HG03565 (cell line): ENCODE measurements around the gene BANF1.
A peak's percentile ranks its signal among the peaks of the same experiment; 100 is the strongest.

Source experiments
- ATAC-seq: cut with Tn5 transposase; IDR thresholded peaks from one replicate; pipeline ENCODE4 v1.9.1; 2021; ENCODE audit warnings: mild to moderate bottlenecking, moderate library complexity; ENCODE audit not compliant: unreplicated experiment

Gene BANF1

DNA sequence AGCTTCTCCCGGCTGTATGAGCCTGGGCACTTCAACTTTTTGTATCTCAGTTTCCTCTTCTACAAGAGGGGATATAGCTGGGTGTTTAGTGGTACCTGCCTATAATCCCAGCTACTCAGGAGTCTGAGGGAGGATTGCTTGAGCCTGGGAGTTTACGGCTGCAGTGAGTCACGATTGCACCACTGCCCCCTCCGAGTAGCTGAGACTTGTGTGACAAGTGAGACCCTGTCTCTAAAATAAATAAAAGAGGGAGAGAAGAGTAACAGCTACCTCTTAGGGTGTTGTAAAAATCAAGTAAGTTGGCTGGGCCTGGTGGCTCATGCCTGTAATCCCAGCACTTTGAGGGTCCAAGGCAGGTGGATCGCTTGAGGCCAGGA is 34.0 kb downstream of the BANF1 start:
- ATAC-seq = no peak

DNA sequence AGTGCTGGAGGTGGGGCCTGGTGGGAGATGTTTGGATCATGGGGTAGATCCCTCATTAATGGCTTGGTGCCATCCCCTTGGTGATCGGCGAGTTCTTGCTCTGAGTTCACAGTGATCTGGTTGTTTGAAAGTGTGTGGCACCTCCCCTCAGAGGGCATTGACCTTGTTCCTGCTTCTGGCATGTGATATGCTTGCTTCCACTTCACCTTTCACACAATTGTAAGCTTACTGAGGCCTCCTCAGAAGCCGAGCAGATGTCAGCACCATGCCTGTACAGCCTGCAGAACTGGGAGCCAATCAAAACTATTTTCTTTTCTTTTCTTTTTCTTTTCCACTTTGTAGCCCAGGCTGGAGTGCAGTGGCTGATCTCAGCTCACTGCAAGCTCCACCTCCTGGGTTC is 35.0 kb downstream of the BANF1 start:
- ATAC-seq = no peak

DNA sequence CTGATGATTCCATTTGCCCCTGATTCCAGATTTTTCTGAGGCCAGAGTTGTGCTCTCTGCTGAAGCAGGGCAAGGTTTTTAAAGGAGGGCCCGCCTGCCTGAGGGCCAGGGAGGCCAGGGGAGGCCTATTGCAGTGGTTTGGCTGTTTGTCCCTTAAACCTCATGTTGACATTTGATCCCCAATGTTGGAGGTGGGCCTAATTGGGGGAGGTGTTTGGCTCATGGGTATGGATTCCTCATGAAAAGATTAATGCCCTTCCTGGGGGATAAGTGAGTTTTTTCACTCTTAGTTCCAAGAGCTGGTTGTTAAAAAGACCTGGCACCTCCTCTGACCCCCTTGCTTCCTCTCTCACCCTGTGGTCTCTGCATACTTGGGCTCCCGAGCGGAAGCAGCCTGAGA is 37.5 kb downstream of the BANF1 start:
- no peak for ATAC-seq

DNA sequence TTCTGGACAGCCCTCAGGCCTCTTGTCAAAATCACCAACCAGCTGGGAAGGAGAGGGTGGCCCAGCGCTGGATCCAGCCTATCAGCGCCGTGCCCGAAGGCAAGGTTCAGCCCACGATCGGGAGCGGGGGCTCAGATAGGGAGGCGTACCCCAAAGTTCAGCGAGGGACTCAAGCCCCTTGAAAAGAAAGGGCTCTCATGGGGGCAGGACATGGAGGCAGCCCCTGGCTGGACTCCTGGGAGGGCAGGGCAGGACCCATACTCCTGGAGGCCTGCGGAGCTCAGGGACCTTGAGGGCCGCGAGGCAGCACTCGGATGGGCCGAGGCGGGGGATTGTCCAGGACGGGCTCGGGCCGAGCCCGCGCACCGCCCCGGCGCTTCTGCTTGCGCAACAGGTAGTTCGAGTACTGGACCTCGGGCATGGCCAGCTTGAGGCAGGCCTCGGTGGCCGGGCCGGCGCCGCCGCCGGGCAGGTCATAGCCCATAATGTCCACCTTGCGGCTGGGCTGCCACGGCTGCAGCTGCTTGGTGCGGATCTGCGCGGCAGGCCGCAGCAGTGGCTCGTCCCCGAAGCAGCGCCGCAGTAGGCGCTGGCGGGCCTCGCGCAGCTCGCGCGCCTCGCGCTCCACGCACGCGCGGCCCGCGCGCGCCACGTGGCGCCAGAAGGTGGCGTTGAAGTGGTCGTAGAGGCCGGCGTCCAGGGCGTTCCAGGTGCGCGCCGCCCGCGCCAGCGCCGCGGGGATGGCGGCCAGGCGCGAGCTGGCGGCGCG is 40.1 kb downstream of the BANF1 start:
- no peak for ATAC-seq

DNA sequence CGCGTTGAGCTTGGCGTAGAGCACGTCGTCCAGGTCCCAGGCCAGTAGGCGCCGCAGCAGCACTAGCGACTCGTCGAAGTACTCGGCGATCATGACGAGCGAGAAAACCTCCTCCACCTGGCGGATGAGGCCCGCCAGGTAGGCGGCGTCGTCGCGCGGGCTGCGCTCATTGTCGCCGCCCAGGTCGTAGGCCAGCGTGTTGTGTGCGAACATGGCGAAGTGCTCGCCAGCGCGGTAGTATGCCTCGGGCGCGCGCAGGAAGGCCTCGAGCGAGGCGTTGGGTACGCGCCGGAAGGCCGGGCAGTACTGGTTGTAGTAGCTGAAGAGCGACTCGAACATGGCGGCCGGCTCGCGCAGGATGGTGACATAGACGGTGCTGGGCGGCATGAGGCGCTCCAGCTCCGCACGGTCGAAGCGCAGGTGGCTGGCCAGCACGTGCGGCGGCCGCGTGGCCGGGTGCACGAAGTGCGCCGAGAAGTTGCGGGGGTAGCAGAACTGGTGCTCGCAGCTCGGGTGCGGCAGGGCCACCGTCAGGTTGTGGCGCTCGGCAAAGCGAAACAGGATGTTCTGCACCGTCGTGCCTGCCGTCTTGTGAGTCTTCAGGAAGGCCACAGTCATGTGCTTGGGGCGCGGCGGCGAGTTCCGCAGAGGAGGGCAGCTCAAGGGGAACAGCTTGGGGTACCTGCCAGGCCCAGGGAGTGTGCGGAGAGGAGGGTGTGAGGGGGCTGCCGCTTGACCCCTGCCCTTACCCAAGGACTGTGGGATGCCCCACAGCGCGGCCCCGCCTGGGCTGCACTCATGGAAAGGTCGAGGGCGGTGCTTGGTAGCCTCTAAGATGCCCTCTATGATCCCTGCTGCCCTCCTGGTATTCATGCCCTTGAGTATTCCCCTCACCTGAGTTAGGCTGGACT is 40.9 kb downstream of the BANF1 start:
- no peak for ATAC-seq

DNA sequence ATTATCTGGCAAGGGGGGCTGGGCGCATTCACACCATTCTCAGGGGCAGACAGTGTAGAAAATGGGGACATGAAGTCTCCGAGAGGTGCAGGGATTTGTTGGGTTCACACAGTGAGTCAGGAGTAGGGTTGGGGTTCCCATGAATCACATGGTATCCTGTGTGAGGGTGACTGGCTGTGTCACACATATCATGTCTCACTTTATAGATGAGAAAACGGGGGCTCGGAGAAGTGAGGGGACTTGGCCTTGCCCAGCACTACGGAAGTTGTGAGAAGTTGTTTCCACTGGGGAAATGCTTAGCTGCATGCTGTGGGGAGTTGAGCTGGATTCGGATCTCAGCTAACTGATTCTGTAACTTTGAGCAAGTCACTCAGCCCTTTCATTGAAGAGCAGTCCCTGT is 42.5 kb downstream of the BANF1 start:
- ATAC-seq = no peak

DNA sequence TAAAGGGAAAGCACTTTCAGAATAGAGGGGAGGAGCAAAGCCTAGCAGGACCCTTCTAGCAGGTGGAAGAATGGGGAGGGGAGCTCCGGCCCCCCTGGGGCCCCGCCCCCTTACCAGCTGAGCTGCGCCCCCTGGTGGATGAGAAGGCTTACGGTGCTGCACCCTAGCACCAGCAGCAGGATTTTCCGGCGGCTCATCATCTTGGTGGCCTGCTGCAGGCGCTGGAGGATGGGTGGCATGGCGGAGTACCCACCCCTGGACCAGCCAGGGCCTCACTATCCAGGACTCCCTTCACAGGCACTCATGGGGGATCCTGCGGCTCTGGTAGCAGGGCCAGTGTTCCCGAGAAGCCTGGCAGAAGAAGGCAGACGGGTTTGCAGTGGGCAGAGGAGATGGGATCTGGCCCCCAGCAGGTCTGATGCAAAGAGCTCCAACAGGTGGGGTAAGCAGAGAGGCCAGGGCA is 42.9 kb downstream of the BANF1 start:
- no peak for ATAC-seq

DNA sequence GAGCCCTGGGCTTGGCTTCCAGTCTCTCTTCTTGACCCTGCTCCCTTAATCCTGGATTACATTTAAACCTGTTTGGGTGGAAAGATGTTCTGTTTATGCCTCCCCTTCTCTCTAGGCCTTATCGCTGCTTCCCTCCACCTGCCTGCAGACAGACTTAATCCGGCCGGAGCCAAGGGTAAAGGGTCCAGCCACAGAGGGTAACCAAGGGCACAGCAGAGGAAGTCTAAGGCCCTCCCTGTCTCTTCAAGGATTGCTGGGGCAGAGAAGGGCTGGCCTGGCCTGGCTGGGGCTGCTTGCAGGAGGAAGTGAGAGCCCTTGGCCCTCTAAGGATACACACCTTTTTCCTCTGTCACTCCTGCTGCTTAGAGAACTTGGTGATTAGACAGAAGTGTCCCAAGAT is 44.6 kb downstream of the BANF1 start:
- ATAC-seq = no peak

DNA sequence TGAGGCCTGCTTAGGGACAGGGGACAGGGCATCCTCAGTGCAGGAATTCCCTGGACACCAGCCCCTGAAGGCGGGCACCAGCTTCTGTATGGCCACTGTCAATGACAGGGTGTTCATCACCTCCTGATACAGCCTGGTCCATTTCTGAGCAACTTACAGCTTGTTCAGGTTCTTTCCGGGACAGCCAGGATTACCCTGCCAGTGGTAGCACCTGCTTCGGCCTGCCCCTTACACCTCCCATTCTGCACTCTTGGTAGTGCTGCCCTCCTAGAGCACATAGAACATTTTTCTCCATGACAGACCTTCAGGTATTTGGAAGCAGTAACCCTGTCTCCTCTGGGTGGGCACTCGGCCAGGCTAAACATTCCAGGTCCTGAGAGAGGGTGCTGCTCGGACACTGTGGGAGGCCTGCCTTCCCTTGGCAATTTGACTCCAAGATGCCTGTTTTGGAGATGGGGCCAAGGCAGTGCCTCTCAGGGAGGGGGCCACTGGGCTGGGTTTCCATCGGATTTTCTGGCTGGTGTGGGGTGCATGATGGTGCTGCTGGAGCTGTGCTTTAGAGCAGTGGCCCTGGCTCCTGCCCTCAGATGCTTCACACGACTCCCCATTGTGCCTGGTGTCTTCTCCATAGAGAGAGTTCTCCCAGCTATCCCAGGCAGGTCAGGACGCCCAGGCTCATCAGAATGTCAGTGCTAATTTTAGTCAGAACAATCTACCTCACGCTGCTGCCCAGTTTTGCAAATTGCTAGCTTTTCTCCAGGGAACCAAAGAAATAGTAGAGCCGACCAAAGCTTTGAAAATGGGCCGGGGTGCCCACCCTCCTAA is 45.5 kb downstream of the BANF1 start:
- no peak for ATAC-seq

DNA sequence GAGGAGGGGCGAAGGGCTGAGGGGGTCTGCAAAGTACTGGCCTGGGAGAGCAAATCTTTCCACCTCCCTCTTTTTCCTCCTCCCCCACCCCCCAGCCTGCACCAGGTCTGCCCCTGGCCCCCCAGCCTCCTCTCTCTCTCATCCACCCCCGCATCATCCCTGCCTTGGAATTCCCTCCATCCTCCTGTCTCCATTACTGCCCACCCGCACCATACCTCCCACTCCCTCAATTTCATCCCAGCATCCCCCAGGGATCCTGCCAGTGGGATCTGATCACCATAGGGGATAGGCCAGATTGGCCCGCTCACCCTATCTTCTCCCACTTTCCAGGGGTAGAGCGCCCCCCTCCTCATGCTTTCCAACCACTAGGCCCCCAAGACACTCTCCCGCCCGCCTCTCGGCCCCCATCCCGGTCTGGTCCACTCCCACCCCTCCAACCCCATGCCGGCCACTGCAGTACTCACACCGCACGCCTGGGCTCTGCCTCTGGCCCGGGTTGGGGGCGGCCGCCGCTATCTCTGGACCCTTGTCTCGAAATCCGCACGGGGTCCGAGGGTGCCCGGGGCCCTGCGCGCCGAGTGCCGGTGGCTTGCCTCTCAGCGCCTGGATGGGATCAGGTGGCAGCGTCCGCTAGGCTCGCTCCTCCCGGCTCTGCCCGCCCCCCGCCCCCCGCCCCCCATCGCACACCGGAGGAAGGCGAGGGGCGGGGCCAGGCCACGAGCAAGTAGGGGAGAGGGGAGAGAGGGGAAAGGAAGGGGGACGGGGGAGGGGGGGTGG is 46.4 kb downstream of the BANF1 start, which contains the start of gene GAL3ST3:
Gene GAL3ST3 (minus strand): TSS at position 615 of the 777 bp plus-strand sequence. CDS start 3,746 bp downstream, outside the sequence.
- ATAC-seq = no peak

DNA sequence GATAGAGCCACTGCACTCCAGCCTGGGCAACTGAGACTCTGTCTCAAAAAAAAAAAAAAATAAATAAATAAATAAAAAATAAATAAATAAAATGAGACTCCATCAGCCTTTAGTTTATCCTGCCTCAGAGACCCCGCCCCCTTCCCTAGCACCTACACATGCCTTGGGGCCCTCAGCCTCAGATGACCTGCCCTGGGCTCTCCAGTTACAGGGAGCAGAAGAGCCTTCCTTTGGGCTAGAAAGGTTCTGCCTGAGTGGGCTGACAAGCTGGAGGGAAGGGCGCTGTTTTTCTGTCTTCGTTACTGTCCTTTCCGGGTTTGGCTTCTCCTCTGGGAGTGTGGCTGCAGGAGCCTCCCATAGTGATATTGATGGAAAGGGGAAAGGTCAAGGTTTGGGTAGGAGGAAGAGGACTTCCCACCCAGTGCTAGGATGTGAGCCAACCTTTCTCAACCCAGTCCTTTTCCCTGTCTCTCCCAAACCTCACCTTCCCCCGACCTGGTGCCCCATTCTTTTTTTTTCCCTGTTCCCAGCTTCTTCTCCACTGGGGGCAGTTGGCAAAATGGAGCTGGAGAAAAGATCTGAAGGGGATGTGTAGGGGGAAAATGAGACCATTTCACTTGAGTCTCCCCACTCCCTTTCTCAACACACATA is 48.4 kb downstream of the BANF1 start:
- no peak for ATAC-seq

DNA sequence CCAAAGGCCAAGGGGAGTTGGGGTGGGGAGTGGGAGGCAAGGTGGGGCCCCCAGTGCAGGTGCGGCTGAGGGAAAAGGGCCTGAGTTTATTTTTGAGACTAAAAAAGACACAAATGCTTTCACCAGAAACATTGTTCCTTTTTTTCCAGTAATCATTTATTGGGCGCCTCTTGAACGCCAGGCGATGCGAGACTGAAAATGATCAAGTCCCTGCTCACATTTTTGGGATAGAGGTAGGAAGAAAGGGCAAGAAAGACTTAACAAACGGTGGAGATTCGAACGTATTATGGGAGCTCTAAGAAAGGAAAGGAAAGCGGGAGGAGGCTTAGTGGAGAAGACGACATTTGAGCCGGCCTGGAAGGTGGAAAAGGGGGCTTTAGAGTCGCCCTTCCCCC is 49.1 kb downstream of the BANF1 start:
- no peak for ATAC-seq

DNA sequence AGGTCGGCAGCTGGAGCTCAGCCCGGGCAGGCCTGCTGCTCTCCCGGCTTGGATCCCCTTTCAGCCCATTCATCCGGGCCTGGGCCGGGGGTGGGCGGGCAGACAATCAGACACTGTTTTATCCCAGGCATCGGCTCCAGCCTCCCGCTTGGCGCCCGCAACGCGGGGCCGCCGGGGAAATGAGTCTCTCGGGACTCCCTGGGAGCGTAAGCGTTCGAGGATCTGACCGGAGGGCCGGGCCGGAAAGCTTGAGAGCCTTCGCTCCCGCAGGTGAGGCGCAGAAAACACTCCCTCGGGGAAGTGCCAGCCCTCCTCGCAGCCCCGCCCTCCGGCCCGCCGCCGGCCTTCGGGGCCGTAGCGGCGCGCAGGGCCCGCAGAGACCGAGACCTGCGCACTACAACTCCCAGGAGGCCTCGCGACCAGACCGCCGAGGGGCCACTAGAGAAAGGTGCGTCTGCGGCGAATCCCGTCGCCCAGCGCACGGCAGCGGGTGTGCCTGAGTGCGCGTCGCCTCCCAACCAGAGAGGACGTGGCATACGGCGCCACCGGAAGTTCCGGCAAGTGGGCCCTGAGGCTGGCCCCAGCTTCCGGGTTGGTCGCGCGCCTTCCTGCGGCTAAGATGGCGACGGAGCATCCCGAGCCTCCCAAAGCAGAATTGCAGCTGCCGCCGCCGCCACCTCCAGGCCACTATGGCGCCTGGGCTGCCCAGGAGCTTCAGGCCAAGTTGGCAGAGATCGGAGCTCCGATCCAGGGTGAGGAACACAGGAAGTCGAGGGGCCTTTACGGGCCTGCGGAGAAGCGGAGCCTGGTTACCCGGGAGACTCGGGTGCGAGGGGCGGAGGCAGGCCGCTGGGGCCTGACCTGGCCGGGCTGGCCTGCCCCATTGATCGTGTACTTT is 49.7 kb downstream of the BANF1 start, which contains the start of gene SF3B2:
Gene SF3B2 (plus strand): TSS at position 599 of the 898 bp plus-strand sequence. CDS start 21 bp downstream, at position 620.
- ATAC-seq = peak; percentile 92

DNA sequence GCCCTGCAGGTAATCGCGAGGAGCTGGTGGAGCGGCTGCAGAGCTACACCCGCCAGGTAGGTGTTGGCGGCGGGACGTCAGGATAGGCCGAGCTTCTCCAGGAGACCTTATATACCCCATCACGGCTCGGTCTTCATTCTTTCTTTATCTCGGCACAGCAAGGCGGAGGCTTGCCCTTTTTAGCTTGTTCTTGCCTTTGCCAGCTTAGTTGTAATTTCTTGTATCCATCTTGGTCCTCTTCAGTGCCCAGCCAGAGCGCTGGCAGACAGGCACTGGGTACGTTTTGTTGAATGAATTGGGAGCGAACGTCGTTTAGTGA is 50.3 kb downstream of the BANF1 start:
- no peak for ATAC-seq
